Stimulated activated naive CD8-positive, alpha-beta T cell treated with anti-CD3 and anti-CD28 coated beads, Interleukin-15, Interleukin-2, amounts not matched to agents 100 ng/mL and 50 ng/mL, for 24 hours (primary cell): Measurements from ENCODE around the gene SGMS1.
A peak's percentile ranks its signal among the peaks of the same experiment; 100 is the strongest.
"Not testable (repeated sequence)": the region's sequence is repeated elsewhere in the genome, so short reads cannot be mapped to it uniquely, and the experiment has no call there.

Source experiments
- H3K27ac Mint-ChIP-seq: one replicate; pipeline ENCODE4 v1.8.0; 2021; ENCODE audit warnings: mild to moderate bottlenecking, mixed read lengths
- H3K27me3 Mint-ChIP-seq: one replicate; pipeline ENCODE4 v1.8.0; 2021; ENCODE audit warnings: mixed read lengths
- H3K36me3 Mint-ChIP-seq: one replicate; pipeline ENCODE4 v1.8.0; 2021; ENCODE audit warnings: low read depth, mixed read lengths
- H3K4me1 Mint-ChIP-seq: one replicate; pipeline ENCODE4 v1.8.0; 2021; ENCODE audit warnings: low read depth, mixed read lengths
- H3K4me3 Mint-ChIP-seq: one replicate; pipeline ENCODE4 v1.8.0; 2021; ENCODE audit warnings: mild to moderate bottlenecking, mixed read lengths
- H3K9me3 Mint-ChIP-seq: one replicate; pipeline ENCODE4 v1.8.0; 2021; ENCODE audit warnings: mixed read lengths

The SGMS1 gene

DNA sequence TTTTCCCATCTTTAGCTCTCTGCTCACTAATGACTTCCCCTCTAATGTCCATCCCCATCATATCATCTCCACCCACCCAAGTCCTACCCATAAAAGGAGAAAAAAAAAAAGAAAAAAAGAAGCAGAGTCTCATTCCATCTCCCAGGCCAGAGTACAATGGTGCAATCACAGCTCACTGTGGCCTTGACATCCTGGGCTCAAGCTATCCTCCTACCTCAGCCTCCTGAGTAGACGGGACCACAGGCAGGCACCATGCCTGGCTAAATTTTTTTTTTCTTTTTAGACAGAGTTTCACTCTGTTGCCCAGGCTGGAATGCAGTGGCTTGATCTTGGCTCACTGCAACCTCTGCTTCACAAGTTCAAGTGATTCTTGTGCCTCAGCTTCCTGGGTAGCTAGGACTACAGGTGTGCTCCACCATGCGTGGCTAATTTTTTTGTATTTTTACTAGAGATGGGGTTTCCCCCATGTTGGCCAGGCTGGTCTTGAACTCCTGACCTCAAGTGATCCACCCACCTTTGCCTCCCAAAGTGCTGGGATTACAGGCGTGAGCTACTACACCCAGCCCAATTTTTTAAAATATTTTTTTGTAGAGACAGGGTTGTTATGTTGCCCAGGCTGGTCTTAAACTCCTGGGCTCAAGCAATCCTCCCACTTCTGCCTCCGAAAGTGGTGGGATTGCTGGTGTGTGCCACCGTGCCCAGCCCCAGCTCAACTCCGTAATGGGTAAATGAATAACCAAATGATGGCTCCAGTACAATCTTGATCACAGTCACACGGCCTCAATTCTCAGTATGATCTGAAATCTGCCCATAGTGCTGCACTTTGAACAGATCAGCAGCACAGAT, 24.6 kb upstream of the SGMS1 start:
- H3K9me3 Mint-ChIP-seq: no peaks in the 10 kb centered on the region
- no peaks in the 10 kb centered on the region for H3K27me3 Mint-ChIP-seq
- no peaks in the 10 kb centered on the region for H3K36me3 Mint-ChIP-seq
- peaks cover 14% of the 10 kb centered on the region for H3K4me1 Mint-ChIP-seq
- H3K27ac Mint-ChIP-seq: no peak overlapping the region
- no peak overlapping the region for H3K4me3 Mint-ChIP-seq

DNA sequence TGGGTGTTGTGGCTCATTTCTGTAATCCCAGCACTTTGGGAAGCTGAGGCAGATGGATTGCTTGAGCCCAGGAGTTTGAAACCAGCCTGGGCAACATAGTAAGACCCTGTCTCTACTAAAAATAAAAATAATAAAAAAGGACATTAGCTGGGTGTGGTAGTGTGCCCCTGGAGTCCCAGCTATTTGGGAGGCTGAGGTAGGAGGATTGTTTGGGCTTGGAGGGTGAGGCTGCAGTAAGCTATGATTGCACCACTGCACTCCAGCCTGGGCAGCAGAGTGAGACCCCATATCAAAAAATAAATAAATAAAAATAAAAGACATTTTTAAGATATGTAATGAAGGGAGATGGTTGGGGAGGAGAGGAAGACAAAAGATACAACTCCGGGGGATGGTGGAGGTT, 23.6 kb upstream of the SGMS1 start:
- not testable (repeated sequence) for H3K9me3 Mint-ChIP-seq, H3K27ac Mint-ChIP-seq, H3K36me3 Mint-ChIP-seq, H3K4me1 Mint-ChIP-seq, H3K4me3 Mint-ChIP-seq, H3K27me3 Mint-ChIP-seq

DNA sequence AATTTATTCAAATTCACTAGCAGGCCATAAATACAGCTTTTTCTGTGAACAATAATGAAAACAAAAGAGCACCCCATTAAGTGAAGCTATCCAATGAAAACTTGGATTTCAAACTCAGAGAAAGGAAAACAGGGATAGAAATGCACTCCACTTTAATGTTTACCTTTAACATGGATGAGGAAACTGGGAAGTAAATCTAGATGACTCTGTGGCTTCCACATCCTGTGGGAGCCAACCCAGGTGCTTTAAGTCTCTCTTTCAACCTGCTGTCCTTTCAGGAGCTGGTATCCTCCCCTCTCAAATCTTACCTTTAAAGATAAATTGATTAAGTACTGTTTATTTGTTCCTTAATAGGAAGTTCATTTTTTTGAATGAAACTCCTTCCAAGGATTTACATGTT, 21.5 kb upstream of the SGMS1 start:
- Mint-ChIP-seq H3K27ac (no peak overlapping the region), H3K4me1 (peaks cover 6% of the 10 kb centered on the region), H3K36me3 (no peaks in the 10 kb centered on the region), H3K4me3 (no peak overlapping the region), H3K9me3 (no peaks in the 10 kb centered on the region), H3K27me3 (no peaks in the 10 kb centered on the region)

DNA sequence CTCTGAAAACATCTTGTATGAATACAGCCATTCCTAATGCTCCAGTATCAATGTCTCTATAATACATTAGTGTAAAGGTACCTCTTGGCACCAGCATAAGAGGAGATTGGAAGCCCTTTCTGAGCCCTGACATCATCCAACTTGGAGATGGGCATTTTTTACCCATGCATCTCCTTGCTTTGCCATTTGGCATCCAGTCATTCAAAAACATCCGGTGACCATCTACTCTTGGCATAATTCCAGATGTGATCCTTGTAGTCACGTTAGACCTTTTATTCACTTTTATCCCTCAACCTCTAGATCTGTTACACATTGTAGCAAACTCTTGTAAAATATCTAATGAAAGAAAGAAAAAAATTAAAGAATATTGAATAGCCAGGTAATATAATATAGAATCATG, 17.9 kb upstream of the SGMS1 start:
- H3K9me3 Mint-ChIP-seq: no peaks in the 10 kb centered on the region
- peaks cover 10% of the 10 kb centered on the region for H3K4me1 Mint-ChIP-seq
- no peaks in the 10 kb centered on the region for H3K27me3 Mint-ChIP-seq
- H3K36me3 Mint-ChIP-seq: no peaks in the 10 kb centered on the region
- H3K4me3 Mint-ChIP-seq: no peak overlapping the region
- no peak overlapping the region for H3K27ac Mint-ChIP-seq

DNA sequence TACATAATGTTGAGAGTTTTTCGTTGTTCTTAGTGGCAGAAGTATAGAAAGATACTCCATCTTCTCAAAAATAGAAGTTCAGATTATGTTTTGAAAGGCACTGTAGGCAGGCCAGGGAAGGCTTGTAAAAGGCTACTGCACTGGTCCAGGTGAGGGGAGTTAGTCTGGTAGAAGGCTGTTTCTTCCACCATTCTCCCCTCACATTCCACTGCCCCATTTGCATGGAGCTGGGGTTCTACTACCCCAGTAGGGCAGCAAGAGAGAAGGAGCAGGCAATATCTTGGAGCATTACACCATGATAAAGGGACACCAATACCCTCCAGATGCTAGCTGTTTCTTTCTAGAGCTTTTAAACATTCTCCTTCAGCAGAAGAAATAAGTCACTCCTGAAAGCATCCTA, 16.5 kb upstream of the SGMS1 start:
- Mint-ChIP-seq H3K4me1 (peaks cover 22% of the 10 kb centered on the region), H3K9me3 (no peaks in the 10 kb centered on the region), H3K4me3 (no peak overlapping the region), H3K27ac (no peak overlapping the region), H3K36me3 (no peaks in the 10 kb centered on the region), H3K27me3 (peaks cover 4% of the 10 kb centered on the region)

DNA sequence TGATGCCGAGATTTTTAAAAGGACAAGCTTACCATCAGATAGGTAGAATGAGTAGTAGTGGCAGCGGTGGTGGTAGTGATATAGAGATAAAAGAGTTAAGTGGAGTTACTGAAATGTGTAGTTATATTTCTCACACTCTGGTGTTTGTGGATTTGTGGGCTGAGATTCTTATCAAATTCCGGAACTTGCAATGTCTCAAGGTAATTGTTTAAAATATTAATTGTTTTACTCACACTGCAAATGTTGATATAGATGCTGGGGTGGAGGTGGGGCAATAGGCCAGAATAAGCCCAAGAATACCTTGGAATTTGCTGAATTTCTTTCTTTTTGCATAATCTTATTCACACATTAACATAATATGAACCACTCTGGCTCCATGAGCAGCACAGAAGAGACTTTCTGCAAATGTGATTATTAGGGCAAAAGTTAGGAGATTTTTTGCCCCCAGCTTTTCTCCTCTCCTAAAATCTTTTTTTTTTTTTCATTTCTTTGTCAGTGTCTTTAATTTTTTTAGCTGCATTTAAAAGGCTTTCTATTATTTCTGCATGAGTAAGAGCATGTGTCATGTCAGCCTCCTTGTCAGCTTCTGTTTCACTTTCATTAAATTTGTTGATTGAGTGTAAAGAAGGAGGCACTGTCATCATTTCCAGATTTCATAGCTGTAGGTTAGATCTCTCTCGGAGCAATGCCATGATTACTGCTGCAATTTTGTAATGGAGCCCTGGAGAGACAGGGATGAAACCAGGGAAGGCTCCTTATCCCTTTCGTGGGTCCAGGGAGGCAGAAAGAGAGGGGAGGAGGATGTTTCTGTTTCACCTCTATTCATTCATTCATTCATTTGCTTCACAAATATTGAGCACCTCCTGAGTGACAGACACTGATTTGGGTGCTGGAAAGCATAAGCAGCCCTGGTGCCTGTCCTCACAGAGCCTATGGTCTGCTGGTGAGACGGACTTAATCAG, 13.1 kb upstream of the SGMS1 start:
- H3K36me3 Mint-ChIP-seq: no peaks in the 10 kb centered on the region
- H3K4me3 Mint-ChIP-seq: peak overlapping the region; percentile 62
- no peaks in the 10 kb centered on the region for H3K9me3 Mint-ChIP-seq
- peaks cover 24% of the 10 kb centered on the region for H3K4me1 Mint-ChIP-seq
- peak overlapping the region; percentile 74 for H3K27ac Mint-ChIP-seq
- peaks cover 6% of the 10 kb centered on the region for H3K27me3 Mint-ChIP-seq

DNA sequence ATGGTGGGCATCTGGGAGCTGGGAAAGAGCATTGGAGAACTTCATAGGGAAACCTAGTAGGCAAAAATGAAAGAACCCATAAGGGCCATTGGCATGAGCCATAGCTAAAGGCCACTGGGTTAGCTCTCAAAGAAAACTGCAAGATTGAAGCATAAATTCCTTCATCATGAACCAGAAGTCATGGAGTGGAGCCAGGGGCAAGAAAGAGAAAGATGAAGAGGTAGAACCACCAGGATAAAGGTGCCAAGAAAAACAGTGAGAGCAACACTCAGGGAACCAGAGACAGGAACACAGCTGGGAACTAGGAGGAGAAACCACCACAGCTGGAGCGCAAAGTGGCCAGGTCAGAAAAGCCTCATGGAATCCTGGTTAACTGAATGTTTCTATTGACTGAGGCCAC, 11.5 kb upstream of the SGMS1 start:
- Mint-ChIP-seq H3K27me3 (peaks cover 6% of the 10 kb centered on the region), H3K27ac (no peak overlapping the region), H3K4me1 (peaks cover 24% of the 10 kb centered on the region), H3K9me3 (no peaks in the 10 kb centered on the region), H3K36me3 (peaks cover 6% of the 10 kb centered on the region), H3K4me3 (no peak overlapping the region)

DNA sequence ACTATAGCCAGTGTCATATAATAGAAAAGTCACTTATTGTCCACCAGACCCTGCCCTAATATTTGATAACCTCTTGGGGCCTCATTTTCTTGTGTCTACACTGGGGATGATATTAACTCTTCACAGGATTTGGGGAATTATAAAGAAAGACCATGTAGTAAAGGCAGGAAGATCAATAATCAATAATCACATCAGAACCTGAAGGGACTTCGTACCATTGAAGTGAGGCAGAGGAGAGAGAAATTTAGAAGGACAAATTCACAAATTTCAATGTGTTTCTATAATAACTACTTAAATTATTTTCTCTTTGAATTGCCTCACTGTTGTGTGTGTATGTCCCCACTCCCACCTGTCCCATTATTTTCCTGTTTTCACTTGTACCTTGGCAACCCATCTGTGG, 10.7 kb upstream of the SGMS1 start:
- Mint-ChIP-seq H3K27ac (no peak overlapping the region), H3K27me3 (peaks cover 6% of the 10 kb centered on the region)

DNA sequence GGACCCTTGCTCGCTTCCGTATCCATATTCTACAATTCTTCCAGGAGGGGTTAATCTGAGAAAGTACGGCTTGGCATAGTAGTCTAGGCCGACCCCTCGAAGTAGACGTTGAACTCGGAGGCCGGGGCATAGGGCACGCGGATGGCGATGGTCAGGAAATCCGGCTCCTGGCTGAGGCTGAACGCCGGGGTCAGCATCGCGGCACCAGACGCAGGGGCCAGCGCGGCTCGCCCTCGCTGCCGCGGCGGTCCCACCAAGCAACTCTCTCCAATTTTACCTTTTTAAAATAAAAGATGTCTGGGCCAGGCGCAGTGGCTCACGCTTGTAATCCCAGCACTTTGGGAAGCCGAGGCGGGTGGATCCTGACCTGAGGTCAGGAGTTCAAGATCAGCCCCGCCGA, 7.3 kb upstream of the SGMS1 start:
- peaks cover 6% of the 10 kb centered on the region for H3K27me3 Mint-ChIP-seq
- no peak overlapping the region for H3K4me3 Mint-ChIP-seq
- H3K9me3 Mint-ChIP-seq: no peaks in the 10 kb centered on the region
- no peak overlapping the region for H3K27ac Mint-ChIP-seq
- H3K4me1 Mint-ChIP-seq: peaks cover 24% of the 10 kb centered on the region
- H3K36me3 Mint-ChIP-seq: peaks cover 18% of the 10 kb centered on the region

More for the DNA sequence above, 10.7 kb upstream of the SGMS1 start:
- H3K4me3 Mint-ChIP-seq: no peak overlapping the region
- H3K4me1 Mint-ChIP-seq: peaks cover 32% of the 10 kb centered on the region
- H3K36me3 Mint-ChIP-seq: peaks cover 12% of the 10 kb centered on the region
- no peaks in the 10 kb centered on the region for H3K9me3 Mint-ChIP-seq

DNA sequence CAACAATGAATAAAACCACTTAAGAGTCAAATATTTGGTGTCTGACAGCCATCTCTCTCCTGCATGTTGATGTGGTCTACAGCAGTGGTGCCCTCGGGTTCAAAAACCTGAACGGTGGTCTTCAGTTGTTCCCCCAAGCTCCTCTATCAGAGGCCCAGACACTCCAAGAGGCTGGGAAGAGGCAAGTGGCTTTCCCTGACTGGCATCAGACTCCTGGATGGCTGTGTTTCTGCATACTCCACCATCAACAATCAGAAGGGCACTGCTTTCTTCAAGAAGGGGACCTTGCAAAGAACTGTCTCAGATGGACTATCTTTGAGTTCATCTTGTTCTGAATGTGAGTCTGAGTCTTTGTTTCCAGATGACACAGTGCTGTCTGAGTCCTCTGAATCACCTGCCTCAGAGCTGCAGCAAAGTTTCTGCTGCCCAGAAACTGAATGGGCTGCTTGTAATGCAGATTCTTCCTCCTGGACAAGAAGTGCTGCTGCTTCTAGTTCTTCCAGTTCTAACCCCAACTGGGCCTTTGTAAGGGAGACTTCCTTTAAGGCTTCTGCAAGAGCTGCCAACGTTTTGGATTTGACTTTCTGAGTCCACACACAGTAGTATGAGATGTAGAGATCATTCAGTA, 5.9 kb upstream of the SGMS1 start:
- peak overlapping the region; percentile 54 for H3K27ac Mint-ChIP-seq
- peaks cover 18% of the 10 kb centered on the region for H3K36me3 Mint-ChIP-seq
- H3K4me3 Mint-ChIP-seq: no peak overlapping the region
- peaks cover 23% of the 10 kb centered on the region for H3K4me1 Mint-ChIP-seq
- no peaks in the 10 kb centered on the region for H3K9me3 Mint-ChIP-seq
- H3K27me3 Mint-ChIP-seq: no peaks in the 10 kb centered on the region

DNA sequence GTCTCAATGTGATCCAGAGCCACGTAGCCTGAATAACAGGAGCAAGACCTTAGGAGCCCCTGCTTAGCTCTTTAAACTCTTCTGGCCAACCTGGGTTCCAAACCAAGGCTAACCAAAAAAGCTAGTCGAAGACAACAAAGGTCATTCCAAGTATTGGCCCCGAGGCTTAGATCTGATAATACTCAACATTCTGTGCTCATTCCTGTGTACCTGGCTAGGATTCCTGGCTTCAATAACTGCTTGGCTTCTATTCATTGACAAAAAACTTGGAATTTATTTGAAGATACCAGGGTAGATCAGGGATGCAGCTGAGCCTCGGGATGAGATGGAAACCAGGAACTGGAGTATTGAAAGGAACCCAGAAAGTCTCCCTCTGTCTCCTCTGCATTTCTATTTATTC, 4.1 kb upstream of the SGMS1 start:
- no peaks in the 10 kb centered on the region for H3K9me3 Mint-ChIP-seq
- no peak overlapping the region for H3K27ac Mint-ChIP-seq
- no peaks in the 10 kb centered on the region for H3K27me3 Mint-ChIP-seq
- no peak overlapping the region for H3K4me3 Mint-ChIP-seq
- H3K4me1 Mint-ChIP-seq: peaks cover 23% of the 10 kb centered on the region
- peaks cover 18% of the 10 kb centered on the region for H3K36me3 Mint-ChIP-seq

DNA sequence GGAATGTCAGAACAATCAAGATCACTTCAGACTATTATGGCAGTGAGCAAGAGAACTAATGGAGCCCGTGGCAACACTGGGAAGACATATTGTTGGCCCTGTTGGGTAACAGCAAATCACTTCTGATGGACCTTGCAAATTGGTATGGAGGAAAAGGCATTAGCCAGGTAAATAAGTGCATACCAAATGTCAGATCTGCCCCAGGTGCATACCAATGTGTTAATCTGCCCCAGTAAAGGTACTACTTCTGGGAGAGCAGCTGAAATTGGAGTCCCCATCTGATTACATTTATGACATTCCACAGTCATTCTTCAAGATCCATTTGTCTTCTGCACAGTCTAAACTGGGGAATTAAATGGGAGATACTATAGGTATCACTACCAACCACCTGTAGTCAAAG, 3.7 kb upstream of the SGMS1 start:
- Mint-ChIP-seq H3K27me3 (no peaks in the 10 kb centered on the region), H3K9me3 (no peaks in the 10 kb centered on the region), H3K4me1 (peaks cover 24% of the 10 kb centered on the region), H3K27ac (no peak overlapping the region), H3K36me3 (peaks cover 18% of the 10 kb centered on the region), H3K4me3 (no peak overlapping the region)

DNA sequence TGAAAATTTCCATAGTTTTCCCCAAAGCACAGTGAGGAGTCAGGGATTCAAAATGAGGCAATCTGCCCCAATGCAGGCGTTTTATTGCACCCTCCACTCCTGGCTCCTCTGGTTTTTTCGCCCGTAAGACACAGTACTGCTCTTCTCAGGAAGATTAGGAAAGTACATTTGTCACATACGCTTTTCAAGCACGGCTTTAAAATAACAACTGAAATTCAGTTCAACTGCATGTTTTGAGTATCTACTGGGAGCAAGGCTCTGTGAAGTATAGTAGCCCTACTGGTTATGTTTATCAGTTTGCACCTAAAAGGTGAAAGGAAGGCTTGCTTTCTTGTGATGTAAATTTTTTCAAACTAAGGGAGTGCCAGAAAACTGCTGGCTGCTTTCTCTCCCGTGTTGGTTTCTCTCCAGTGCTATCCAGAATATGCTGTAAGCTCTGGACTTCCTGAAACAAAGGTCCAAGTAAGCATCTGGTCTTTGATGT, 1.9 kb upstream of the SGMS1 start:
- H3K36me3 Mint-ChIP-seq: peaks cover 16% of the 10 kb centered on the region
- H3K4me3 Mint-ChIP-seq: peak overlapping the region; percentile 87
- no peaks in the 10 kb centered on the region for H3K27me3 Mint-ChIP-seq
- H3K9me3 Mint-ChIP-seq: no peaks in the 10 kb centered on the region
- peak overlapping the region; percentile 93 for H3K27ac Mint-ChIP-seq
- H3K4me1 Mint-ChIP-seq: peaks cover 40% of the 10 kb centered on the region

DNA sequence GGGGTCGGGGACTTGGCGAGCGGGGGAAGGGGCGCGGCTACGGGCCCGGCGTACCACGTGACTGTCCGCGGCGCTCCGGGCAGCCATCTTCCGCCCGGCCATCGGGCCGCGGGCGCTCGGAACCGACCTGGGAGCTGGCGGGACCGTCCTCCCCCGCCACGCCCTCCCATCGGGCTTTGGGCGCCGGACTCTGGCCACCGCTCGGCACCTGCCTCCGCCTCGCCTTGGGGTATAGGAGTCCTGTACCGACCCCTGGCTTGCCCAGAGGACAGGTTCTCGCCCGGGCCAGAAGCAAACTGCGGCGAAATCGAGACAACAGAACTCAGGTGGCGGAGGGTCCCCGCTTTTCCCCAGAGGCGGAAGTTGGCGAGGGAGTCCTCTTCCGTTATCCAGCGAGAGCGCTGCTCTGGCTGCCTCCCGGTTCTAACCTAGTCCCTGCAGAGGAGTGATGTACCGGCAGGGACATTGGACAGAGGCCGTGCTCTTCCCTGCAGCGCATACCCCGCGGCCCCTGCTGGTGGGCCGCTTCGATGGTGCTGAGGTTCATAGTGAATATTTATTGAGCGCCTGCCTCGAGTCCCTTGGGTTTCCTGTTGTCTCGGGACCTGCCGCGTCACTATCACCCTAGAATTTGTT, 1.2 kb upstream of the SGMS1 start:
- Mint-ChIP-seq H3K9me3 (no peaks in the 10 kb centered on the region), H3K27ac (peak overlapping the region; percentile 93), H3K4me3 (peak overlapping the region; percentile 87), H3K4me1 (peaks cover 44% of the 10 kb centered on the region), H3K36me3 (peaks cover 9% of the 10 kb centered on the region), H3K27me3 (no peaks in the 10 kb centered on the region)
